Inflammatory macrophage (primary cell): Measurements from ENCODE around the gene TMEM163.
A peak's percentile ranks its signal among the peaks of the same experiment; 100 is the strongest.

ENCODE experiments used
- DNase-seq, 2 donors: peaks; one replicate each; pipeline ENCODE4 v3.0.0-alpha.2; 2020 to 2022

Gene TMEM163

GRCh38 chr2:134425724-134426496 lies 292.9 kb downstream of the TMEM163 start:
- no peak for DNase-seq

GRCh38 chr2:134421556-134422328 lies 297.1 kb downstream of the TMEM163 start:
- no peak for DNase-seq

GRCh38 chr2:134420920-134421319 lies 297.9 kb downstream of the TMEM163 start:
- no peak for DNase-seq

GRCh38 chr2:134420259-134420658 lies 298.5 kb downstream of the TMEM163 start:
- no peak for DNase-seq

GRCh38 chr2:134417968-134418582 lies 300.7 kb downstream of the TMEM163 start:
- DNase-seq: no peak

- no peak for DNase-seq
Observed at GRCh38 chr2:134416637-134417036, 302.2 kb downstream of the TMEM163 start.

GRCh38 chr2:134416018-134416417 lies 302.8 kb downstream of the TMEM163 start:
- no peak for DNase-seq

GRCh38 chr2:134413912-134414311 lies 304.9 kb downstream of the TMEM163 start:
- no peak for DNase-seq

- no peak for DNase-seq
Observed at GRCh38 chr2:134413430-134413829, 305.4 kb downstream of the TMEM163 start.

- DNase-seq: no peak
Observed at GRCh38 chr2:134412639-134412999, 306.2 kb downstream of the TMEM163 start.

GRCh38 chr2:134411828-134412638 lies 306.8 kb downstream of the TMEM163 start:
- peak; percentile 24 to 42 for DNase-seq

GRCh38 chr2:134411279-134411827 lies 307.4 kb downstream of the TMEM163 start:
- DNase-seq: no peak

- DNase-seq: no peak
Observed at GRCh38 chr2:134410831-134411231, 308.0 kb downstream of the TMEM163 start.

GRCh38 chr2:134410006-134410405 lies 308.8 kb downstream of the TMEM163 start:
- no peak for DNase-seq

GRCh38 chr2:134408791-134409190 lies 310.0 kb downstream of the TMEM163 start:
- DNase-seq: no peak

- DNase-seq: no peak
Observed at GRCh38 chr2:134408386-134408785, 310.4 kb downstream of the TMEM163 start.

GRCh38 chr2:134407154-134407890 lies 311.5 kb downstream of the TMEM163 start:
- DNase-seq: no peak

- no peak for DNase-seq
Observed at GRCh38 chr2:134406736-134407135, 312.1 kb downstream of the TMEM163 start.

- DNase-seq: no peak
Observed at GRCh38 chr2:134406311-134406710, 312.5 kb downstream of the TMEM163 start.
